Upper lobe of left lung (tissue), 4 donors: ENCODE data around the gene NR2C2.

Experiments used
- CTCF ChIP-seq, 6 experiments: fragments of 450-650 bp in 4 of 6; fragments of 200-600 bp in 2 of 6; sonication (generic) in 2 of 6; IDR thresholded peaks; one replicate each; pipeline ENCODE4 v1.5.1; 2016 to 2019; ENCODE audit warnings: antibody characterized with exemption in 6 of 6
- EP300 ChIP-seq, 4 donors: sonication (generic); formaldehyde crosslinking; IDR thresholded peaks; one replicate each; pipeline ENCODE4 v1.5.1; 2017; ENCODE audit warnings: antibody characterized with exemption in 4 of 4, control low read depth in 2 of 4
- POLR2A ChIP-seq, 4 donors: fragments of 450-650 bp; IDR thresholded peaks; one replicate each; pipeline ENCODE4 v1.5.1; 2016 to 2017; ENCODE audit warnings: antibody characterized with exemption in 4 of 4, mild to moderate bottlenecking in 2 of 4

- TF ChIP-seq CTCF (IDR thresholded peaks at IDR 0.05) (no peak), POLR2A (IDR thresholded peaks at IDR 0.05) (no peak), EP300 (IDR thresholded peaks at IDR 0.05) (no peak)
Observed at GRCh38 chr3:15086699-15087098, 139.3 kb downstream of the NR2C2 start.
